Left renal cortex interstitium (tissue), 4 donors: ENCODE results near the gene PLXND1. TPM values are rescaled to one million over a fixed set of nuclear protein-coding genes. Genes with fewer than 3 reads are reported as not detected.
A peak's percentile ranks its signal among the peaks of the same experiment; 100 is the strongest.

Source experiments
- DNase-seq, 4 donors: peaks; one replicate each; pipeline ENCODE4 v3.0.0-alpha.2; 2013; ENCODE audit warnings: low read depth in 4 of 4, low spot score in 2 of 4, missing footprints in 1 of 4
- polyA plus RNA-seq, 4 donors: library from polyadenylated mRNA; unstranded; fragments of 120-200 nt; gene quantifications; one replicate each; pipeline ENCODE4 v1.2.1, GENCODE V29; 2013; ENCODE audit not compliant: insufficient read length in 4 of 4

The PLXND1 gene
- polyA plus RNA-seq, 4 donors = 121 to 147 (median 142) TPM

- DNase-seq = no peak
Observed at GRCh38 chr3:129603561-129603942, 2.9 kb downstream of the PLXND1 start.

DNA sequence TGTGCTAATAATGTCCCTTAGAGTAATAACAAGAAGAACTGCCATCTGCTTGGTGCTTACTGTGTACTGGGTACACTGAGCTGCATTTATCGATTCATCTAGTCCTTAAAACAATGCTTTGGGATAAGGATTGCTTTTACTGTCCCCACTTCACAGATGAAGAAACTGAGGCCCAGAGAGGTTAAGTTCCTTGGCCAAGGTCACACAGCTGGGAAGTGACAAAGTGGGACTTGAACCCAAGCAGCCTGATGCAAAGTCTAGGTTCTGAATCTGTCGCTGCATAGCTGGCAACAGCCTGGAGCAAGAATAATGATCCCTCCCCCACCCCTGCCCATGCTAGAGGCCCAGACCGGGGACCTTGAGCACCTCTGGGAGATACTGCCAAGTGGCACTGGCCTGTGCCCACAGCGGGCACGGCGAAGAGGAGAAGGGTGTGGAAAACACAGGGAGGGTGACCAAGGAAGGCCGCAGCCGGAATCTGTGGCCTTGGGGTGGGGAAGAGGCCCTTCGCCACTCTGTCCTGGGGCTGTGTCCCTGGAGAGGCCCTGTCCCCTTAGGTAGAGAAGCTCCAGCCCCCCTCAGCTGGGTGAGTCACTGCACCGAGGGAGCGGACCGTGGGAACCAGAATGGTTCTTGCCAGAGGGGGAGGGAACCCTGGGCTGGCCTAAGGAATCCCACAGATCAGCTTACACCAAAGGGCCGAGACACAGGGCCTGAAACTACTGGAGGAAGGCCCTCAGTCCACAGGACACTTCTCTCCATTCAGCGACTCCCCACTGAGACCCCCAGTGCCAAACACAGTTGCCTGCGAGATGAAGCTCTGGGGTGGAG is 3.5 kb downstream of the PLXND1 start:
- DNase-seq = no peak

DNA sequence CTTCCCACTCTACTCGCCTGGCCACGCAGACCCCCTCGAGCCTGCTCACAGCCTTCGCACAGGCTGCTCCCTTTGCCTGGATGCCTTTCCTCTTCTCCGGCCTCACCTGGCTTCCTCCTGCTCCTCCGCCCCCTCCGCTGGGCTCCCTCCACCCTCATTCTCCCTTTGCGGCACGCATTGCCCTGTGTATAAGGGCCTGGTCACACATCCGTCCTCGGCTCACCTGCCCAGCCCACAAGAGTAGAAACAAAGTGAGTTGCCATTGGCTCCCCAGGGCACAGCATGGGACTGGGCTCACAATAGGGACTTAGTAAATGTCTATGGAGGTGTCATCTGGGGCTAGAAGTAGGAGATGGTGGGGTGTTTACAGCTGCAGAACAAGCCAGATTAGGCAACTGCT is 4.2 kb downstream of the PLXND1 start:
- no peak for DNase-seq

DNA sequence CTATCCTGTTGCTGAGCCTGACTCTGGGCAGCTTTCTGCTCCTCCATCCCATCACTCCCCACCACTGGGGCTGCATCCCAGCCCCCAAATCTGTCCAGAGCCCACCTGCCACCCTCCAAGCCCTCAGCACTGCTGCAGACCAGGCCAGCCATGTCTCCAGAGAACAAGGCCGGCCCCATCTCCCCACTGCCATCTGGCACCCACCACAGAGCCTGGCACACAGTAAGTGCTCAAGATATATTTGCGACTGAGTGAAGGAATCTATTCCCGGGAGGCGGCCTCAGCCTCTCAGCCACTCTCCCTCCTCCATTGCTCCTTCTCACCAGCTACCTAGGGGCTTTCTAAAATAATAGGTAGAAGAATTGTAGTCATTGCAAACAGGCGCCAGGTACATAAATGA is 4.8 kb downstream of the PLXND1 start:
- DNase-seq = no peak

DNA sequence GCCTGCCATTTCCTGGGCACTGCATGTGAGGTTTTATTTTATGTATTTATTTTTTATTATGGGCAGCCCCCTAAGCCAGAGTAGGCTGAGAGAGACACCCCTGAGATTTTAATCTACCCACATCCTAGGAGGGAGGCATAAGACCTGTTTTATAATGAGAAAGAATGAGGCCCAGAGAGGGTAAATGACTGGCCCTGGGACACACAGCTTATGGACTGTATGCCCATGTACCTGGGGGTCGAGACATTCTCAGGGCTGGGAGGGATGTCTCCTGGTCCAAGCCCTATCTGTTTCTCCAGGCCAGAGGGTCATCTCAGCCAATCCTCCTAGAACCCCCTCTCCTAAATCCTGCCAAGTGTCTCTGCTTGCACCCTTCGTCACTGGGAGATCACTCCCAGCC is 6.1 kb downstream of the PLXND1 start:
- DNase-seq = no peak

DNA sequence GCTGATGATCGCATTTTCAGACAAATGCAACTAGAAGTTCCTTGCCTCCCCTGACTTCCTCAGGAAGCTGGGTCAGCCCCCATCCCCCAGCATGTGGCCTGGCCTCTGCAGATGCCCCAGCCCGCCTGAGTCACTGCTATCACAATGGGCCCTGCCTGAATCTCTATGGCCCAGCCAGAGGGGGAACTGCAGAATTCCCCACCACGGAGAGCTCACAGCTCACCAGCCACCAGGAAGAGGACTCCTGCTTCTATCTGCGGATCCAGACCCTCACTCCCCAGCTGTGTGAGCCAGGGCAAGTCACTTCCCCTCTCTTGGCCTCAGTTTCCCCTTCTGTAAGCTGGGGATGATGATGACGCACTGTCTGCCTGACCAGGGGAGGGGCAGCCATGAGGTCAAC is 6.9 kb downstream of the PLXND1 start:
- DNase-seq = no peak

DNA sequence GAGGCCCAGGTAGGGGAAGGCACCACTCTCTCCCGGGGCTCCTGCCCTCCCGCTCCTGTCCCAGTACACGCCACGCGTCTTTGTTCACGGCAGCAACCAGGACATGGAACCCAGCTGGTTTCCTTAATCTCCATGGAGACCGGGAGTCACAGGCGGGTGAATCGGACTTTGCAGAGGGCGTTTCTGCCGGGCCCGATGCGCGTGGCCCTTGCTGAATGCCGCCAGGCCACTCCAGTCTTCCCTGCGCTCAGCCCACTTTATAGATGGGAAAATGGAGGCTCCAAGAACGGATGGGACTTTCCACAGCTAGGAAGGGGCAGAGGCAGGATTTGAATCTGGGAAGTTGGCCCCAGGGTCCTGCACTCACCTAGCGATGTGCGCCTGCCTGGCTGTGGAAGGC is 7.4 kb downstream of the PLXND1 start:
- no peak for DNase-seq

GRCh38 chr3:129598484-129598883 is 8.0 kb downstream of the PLXND1 start:
- DNase-seq = no peak

GRCh38 chr3:129598000-129598381 is 8.5 kb downstream of the PLXND1 start:
- no peak for DNase-seq

DNA sequence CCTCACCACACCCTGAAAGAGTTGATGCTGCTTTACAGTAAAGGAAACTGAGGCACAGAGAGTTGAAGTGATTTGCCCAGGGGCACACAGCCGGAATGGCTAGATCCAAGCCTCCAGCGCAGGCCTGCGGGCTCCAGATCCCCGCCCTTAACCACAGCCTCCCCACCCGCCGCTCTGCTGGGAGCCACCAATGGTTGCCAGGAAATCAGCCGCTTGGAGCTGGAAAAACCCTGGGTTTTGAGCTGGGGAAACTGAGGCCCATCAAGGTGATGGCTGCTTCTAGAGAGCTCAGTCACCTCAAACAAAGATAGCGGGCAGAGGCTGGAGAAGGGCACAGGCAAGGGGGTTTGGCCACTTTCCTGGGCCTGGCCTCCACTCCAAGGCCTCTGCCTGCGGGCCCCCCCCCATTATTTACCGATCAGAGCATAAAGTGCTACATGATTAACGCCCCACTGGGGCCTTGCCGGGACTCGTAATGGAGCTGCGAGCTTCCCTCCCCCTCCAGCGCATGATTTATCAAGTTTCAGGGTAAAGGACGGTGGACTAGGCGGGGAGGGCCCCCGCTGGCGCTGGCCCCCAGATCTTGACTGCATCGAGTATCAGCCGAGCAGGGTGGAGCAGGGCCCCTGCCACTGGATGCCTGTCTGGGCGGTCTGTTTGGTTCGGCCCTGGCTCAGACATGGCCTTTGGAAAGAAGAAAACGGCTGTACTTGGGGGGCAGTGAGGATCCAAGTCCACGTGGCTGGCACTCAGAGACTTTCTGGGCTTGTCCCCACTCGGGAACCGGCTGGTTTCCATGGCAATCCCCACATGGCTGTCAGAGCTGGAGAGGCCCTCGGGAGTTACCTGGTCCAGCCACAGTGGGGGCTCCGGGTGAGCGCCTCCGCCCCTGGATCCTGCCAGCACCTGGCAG is 9.1 kb downstream of the PLXND1 start:
- DNase-seq = no peak

DNA sequence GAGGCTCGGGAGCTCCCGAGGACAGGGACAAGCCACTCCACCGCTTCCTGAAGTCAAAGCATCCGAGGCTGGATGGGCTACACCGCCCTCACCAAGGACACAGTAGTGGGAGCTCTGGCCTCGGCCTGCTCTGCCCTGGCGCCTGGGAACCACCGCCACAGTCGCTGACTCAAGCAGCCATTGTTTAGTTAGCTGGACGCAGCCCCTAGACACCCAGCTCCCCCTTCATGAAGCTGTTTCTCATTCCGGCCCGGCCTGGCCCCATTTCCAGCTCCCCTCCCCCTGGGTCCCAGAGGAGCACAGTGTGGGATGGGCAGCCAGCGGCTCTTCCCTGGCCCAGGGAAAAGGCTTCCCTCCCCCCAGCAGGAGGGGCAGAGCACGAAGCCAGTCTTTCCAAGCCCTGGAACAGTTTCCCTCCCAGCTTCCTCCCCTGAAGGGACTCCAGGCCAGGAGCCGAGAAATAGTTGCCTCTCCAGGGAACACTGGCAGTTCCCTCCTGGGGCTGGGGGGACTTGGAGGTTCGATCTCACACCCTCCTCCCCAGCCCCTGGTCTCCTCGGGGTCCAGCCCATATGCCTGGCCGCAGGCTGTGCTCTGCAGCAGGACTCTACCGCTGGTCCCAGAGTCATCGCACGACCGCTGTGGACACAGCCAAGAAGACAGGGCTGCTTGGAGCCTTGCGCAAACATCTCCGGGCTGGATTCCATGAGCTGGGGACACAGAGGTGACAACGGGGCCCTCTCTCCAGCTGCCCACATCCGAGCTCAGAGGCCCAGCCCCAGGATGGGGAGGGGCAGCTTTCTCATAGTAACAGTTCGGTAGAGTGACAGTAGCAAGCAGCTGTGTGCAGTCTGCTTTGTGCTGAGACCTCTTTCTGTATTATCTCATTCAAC is 10.0 kb downstream of the PLXND1 start:
- DNase-seq = peak in 1 of 4 donors; percentile 75

GRCh38 chr3:129595544-129596193 is 10.8 kb downstream of the PLXND1 start:
- no peak for DNase-seq

GRCh38 chr3:129594907-129595390 is 11.5 kb downstream of the PLXND1 start:
- DNase-seq = no peak

GRCh38 chr3:129594409-129594808 is 12.1 kb downstream of the PLXND1 start:
- DNase-seq = no peak

- DNase-seq = no peak
Observed at GRCh38 chr3:129593595-129594339, 12.7 kb downstream of the PLXND1 start.

GRCh38 chr3:129593230-129593594 is 13.3 kb downstream of the PLXND1 start:
- DNase-seq = no peak

GRCh38 chr3:129592381-129593131 is 13.9 kb downstream of the PLXND1 start:
- no peak for DNase-seq

DNA sequence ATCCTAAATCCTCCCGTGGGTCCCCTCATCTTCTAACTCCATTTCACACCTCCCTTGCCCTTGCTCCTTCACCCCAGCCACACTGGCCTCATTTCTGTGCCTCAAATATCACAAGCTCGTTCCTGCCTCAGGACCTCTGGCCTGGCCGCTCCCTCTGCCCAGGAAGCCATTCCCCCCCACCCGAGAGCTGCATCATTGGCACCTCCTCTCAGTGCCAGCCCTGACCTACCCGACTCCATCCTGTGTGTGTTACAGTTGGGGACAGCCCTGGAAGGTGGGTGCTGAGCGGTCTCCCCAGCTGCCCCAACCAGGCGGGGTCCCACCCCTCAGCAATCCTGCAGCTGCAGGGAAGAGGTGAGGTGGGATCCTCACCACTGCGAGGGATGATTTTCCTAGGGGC is 14.5 kb downstream of the PLXND1 start:
- DNase-seq = no peak

GRCh38 chr3:129590215-129590614 is 16.3 kb downstream of the PLXND1 start:
- DNase-seq = no peak
